GM18505 (cell line): Measurements from ENCODE around the gene NDUFV3.
"Not testable (repeated sequence)": the region's sequence is repeated elsewhere in the genome, so short reads cannot be mapped to it uniquely, and the experiment has no call there.

Experiments
- ATAC-seq: cut with Tn5 transposase; IDR thresholded peaks from one replicate; pipeline ENCODE4 v1.9.1; 2021; ENCODE audit not compliant: unreplicated experiment
- POLR2A ChIP-seq: IDR thresholded peaks from 4 replicates; pipeline ENCODE4 v1.6.1; 2011; ENCODE audit warnings: borderline replicate concordance; ENCODE audit not compliant: insufficient read depth, insufficient read length; ENCODE audit errors: extremely low read depth

The NDUFV3 gene

DNA sequence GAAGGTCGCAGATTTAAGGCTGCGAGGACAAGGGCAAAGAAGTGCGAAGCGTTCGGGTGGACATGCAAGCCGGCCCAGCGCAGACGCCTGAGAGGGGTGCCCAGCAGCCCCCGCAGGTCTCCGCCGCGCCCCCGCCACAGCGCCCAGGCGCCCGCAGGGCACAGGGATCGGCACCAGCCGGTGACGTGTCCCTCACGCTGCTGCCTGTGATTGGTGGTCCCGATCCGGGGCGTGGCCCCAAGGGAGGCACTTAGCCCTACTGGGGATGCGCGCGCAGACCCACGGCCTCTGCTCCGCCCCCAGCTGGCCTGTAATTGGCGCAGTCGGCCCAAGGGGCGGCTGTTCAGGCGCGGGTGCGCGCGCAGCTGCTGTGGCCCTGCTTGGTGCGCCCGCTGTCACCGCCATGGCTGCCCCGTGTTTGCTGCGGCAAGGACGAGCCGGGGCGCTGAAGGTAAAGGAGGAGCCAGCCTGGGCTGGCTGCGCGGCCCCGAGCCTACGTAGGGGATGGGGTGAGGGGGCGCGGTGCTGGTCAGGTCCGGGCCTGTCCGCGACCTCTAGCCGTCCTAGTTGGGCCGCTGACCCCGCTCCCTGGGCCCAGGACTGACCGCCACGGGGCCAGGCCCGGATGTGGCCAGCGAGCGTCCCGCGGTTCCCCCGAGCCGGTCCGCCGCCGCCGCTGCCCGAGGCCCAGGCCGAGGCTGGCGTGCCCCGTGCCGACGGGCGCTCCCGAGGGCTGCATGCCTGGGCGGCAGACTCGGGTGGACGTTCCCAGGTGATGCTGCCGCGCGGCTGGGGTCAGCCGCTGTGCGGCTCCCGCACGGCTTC, at the start of gene NDUFV3:
Gene NDUFV3 (plus strand): TSS at position 379 of the 825 bp plus-strand sequence. CDS start 25 bp downstream, at position 404.
- peak; percentile 94 for TF ChIP-seq POLR2A
- peak; percentile 91 for ATAC-seq

DNA sequence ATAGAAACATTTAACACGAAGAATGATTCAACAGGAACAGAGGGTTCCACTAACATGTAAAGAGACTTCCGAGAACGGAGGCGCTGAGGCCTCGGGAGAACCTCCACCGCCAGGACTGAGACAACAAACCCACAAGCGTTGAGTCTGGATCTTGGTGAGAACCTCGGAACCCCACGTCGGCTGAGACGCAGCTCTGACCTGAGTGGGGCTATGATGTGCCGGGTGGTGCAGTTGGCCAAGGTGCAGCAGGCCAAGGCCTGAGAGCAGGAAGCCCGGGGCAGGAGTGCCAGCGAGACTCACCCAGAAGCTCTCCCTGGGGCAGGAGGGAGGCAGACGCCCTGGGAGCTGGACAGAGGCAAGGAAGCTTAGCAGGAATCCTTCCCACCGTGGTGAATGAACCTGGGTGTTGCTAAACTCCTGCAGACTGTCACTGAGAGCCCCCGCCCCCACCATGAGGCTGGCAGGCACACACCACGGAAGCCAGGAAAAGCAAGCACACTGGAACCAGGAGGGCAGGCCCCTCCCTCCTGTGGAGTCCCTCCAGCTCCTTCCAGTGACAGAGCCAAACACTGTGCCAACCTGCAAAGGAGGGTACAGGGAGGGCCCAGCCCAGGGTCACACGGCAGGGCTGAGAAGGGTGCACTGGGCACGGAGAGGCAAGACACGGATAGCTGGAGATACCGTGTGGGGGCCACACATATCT, 48.5 kb upstream of the NDUFV3 start:
- TF ChIP-seq POLR2A, result no peak
- no peak for ATAC-seq

- ATAC-seq, result no peak
- no peak for TF ChIP-seq POLR2A
Observed at GRCh38 chr21:42845296-42845965, 47.7 kb upstream of the NDUFV3 start.

DNA sequence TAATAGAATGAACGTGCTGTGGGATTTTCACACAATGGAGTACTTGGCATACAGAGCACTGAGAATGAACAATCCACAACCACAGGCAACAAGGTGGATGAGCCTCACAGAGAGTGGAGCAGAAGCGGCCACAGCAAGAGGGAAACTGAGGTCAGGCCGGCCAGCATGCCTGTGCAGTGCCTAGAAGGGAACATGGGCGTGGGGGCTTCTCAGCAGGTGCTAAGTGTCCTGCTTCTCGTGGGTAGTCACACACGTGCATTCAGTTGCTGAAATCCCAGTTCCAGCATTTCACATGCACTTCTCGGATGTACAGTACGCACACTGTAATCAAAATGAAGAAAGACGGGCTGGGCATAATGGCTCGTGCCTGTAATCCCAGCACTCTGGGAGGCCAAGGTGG, 46.9 kb upstream of the NDUFV3 start:
- TF ChIP-seq POLR2A, result no peak
- no peak for ATAC-seq

DNA sequence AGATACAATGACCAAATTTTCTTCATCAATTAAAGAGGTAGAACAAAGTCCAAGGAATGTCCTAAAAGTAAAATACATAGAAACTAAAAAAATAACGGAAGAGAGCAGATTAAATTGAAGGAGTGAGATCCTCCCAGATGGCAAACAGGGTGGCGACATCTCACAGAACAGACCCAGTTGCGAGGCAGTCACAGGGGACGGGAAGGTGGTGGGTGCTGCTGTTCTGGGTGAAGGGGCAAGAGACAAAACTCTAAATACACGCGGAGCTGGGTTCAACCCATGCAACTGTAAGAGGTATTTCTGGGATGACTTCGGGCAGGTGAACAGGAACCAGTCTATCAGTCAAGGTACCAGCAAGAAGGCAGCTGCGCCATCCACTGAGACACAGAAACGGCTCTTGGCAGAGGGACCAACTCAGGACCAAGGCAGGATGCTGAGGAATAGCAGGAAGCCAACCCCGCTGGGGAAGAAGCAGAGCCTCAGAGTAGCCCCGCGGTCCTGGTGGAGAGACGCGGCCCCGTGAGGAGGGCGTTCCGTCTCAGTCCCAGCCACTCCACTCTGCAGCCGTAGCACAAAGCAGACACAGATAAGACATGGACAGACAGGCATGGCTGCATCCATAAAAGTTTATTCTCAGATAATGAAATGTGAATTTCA, 45.9 kb upstream of the NDUFV3 start:
- no peak for ATAC-seq
- TF ChIP-seq POLR2A, result no peak

DNA sequence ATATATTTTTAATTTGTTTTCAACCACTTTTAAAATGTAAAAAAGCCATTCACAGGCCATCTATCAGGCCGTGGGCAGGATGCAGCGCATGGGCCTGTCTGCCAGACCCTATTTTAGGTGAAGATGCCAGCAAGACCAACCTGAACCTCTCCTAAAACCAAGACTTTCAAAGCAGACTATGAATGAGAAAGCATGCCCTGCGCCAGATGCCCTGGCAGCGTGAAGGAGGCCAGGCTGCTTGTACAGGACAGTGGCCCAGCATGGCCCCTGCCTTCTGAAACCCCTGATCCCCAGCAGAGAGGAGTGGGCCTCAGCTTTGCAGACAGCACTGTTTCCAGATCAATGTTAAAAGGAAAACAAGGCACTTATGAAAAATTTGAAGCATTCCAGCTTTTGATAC, 45.4 kb upstream of the NDUFV3 start:
- no peak for TF ChIP-seq POLR2A
- ATAC-seq, result no peak

DNA sequence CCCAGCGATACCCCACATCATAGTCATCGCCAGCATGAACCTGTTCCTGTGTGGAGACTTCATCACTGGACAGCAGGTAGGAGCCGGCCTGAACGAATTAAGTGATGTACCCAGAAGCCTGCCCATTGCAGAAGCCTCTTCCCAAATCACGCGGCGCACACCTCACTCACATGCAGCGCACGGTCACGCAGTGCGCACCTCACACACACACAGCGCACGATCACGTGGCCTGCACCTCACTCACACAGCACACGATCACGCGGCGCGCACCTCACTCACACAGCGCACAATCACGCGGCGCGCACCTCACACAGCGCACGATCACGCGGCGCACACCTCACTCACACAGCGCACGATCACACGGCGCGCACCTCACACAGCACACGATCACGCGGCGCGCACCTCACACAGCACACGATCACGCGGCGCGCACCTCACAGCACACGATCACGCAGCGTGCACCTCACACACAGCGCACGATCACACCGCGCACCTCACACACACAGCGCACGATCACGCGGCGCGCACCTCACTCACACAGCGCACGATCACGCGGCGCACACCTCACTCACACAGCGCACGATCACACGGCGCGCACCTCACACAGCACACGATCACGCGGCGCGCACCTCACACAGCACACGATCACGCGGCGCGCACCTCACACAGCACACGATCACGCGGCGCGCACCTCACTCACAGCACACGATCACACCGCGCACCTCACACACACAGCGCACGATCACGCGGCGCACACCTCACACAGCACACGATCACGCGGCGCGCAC, 44.8 kb upstream of the NDUFV3 start:
- not testable (repeated sequence) for ATAC-seq

DNA sequence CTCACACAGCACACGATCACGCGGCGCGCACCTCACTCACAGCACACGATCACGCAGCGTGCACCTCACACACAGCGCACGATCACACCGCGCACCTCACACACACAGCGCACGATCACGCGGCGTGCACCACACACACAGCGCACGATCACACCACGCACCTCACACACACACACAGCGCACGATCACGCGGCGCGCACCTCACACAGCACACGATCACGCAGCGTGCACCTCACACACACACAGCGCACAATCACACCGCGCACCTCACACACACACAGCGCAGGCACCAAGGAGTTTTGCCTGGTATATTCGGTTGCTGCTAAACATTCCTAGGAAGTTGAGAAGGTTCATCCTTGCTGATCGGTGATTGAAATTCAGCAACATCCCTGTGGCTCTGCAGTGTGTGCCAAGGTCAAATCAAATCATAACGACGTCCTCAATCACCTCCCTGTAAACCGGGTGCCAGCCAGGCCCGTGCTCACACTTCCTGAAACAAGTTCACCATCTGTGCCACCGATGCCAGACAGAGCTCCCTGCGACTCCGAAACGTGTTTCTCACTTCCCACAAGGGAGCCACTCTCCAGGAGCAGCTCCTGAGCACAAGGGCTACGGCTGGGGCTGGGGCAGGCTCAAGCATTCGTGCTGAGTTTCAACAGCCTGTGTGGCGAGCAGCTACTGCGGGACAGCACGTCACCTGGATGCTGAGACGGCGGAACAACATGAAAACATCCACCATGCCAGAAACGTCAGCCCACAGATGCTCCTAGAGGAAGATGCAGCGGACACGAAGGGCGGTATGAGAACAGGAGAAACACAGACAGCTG, 44.0 kb upstream of the NDUFV3 start:
- no peak for TF ChIP-seq POLR2A
- no peak for ATAC-seq

DNA sequence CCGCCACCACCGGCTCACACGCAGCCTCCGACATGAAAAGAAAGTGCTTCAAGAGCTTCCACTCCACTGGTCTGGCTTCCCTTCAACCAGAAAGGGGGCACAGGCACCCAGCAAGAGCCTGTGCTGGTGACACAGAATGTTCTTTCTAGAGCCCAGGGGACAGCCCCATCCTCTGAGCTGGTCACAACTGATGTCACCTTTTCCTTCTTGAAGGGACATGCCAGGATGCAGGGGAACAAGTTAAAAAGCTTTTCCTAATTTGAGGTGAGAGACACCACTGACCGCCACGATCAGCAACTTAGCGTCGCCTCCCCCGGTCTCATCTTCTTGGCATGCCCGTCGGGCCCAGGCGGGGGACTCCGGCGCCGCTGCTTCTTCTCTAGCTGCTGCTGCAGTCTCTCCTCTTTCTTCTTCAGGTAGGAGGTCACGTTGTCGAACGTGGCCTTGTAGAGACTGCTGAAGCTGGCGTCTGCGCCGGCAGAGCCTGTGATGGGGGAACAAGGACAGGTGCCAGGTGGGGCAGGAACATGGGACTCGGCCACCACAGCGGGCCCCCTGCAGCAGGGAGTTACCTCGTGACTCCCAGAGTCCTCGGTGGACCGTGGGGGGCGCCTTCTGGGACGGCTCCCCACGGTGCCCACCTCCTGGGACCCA, 43.2 kb upstream of the NDUFV3 start:
- no peak for TF ChIP-seq POLR2A
- ATAC-seq, result no peak

DNA sequence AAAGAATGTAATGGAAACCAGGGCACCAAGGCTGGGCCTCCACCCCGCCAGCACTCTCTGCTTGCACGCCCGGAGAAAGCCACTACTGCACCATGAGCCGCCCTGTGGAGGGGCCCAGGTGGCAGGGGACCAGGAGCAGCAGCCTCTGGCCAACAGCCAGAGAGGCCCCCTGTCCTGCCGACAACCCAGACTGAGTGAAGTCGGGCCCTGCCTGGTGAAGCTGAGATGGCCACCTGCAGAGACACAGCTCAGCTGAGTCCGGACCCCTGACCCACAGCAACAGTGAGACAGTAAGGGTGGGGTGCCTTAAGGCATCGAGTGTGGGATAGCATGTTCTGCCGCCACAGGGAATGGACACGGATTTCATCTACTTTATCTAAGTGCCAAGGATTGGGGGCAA, 42.6 kb upstream of the NDUFV3 start:
- no peak for TF ChIP-seq POLR2A
- ATAC-seq, result no peak

GRCh38 chr21:42850866-42851391, 42.2 kb upstream of the NDUFV3 start:
- ATAC-seq, result no peak
- no peak for TF ChIP-seq POLR2A
